Gastroesophageal sphincter (tissue), 3 donors: ENCODE data around the gene CPN1.

Source experiments
- CTCF ChIP-seq, 4 experiments: fragments of 200-600 bp in 2 of 4; fragments of 450-650 bp in 2 of 4; sonication (generic) in 1 of 4; IDR thresholded peaks; one replicate each; pipeline ENCODE4 v1.5.1; 2017 to 2019; ENCODE audit warnings: antibody characterized with exemption in 4 of 4, mild to moderate bottlenecking in 2 of 4, moderate library complexity in 2 of 4
- EP300 ChIP-seq: sonication (generic); formaldehyde crosslinking; IDR thresholded peaks from one replicate; pipeline ENCODE4 v1.6.1; 2017; ENCODE audit warnings: antibody characterized with exemption, mild to moderate bottlenecking
- POLR2A ChIP-seq, 2 donors: fragments of 450-650 bp; IDR thresholded peaks; one replicate each; pipeline ENCODE4 v1.6.1; 2017; ENCODE audit warnings: antibody characterized with exemption in 2 of 2, mild to moderate bottlenecking in 2 of 2, moderate library complexity in 1 of 2
- POLR2AphosphoS5 ChIP-seq: sonication (generic); formaldehyde crosslinking; IDR thresholded peaks from one replicate; pipeline ENCODE4 v1.6.1; 2017; ENCODE audit warnings: antibody characterized with exemption

GRCh38 chr10:100000109-100000644, 81.5 kb downstream of the CPN1 start:
- TF ChIP-seq CTCF (IDR thresholded peaks at IDR 0.05), result no peak
- TF ChIP-seq POLR2A (IDR thresholded peaks at IDR 0.05), result no peak
- no peak for TF ChIP-seq POLR2AphosphoS5
- no peak for TF ChIP-seq EP300
